Esophagus muscularis mucosa (tissue), 4 donors: Measurements from ENCODE around the gene ISY1. TPM values are rescaled to one million over a fixed set of nuclear protein-coding genes. Genes with fewer than 3 reads are reported as not detected.
"Not testable (repeated sequence)": the region's sequence is repeated elsewhere in the genome, so short reads cannot be mapped to it uniquely, and the experiment has no call there.

ENCODE experiments used
- DNase-seq: peaks from one replicate; pipeline ENCODE4 v3.0.0-alpha.2; 2017; ENCODE audit errors: extremely low spot score
- H3K27ac ChIP-seq, 4 donors: fragments of 200-600 bp; sonication (generic); replicated peaks in 1 of 4; 1 replicate in 3 of 4; 2 replicates in 1 of 4; pipeline ENCODE4 v1.5.1; 2016 to 2019; ENCODE audit warnings: mild to moderate bottlenecking in 1 of 4
- H3K27me3 ChIP-seq, 4 donors: fragments of 200-600 bp; sonication (generic); one replicate each; pipeline versions ENCODE4 v1.5.1 to v1.6.0; 2016 to 2019
- H3K36me3 ChIP-seq, 4 donors: fragments of 200-600 bp; sonication (generic); one replicate each; pipeline ENCODE4 v1.5.1; 2016 to 2019
- H3K4me1 ChIP-seq, 4 donors: fragments of 200-600 bp; sonication (generic); one replicate each; pipeline ENCODE4 v1.5.1; 2016 to 2019
- H3K4me3 ChIP-seq, 4 donors: fragments of 200-600 bp; sonication (generic); 1 replicate in 2 of 4; 2 replicates in 2 of 4; pipeline ENCODE4 v1.5.1; 2016 to 2019; ENCODE audit warnings: mild to moderate bottlenecking in 4 of 4, moderate library complexity in 1 of 4
- H3K9me3 ChIP-seq, 4 donors: fragments of 200-600 bp; sonication (generic); 1 replicate in 3 of 4; 2 replicates in 1 of 4; pipeline ENCODE4 v1.5.1; 2016 to 2019
- CTCF ChIP-seq, 3 experiments: fragments of 200-600 bp in 2 of 3; fragments of 450-650 bp in 1 of 3; sonication (generic) in 2 of 3; IDR thresholded peaks; one replicate each; pipeline ENCODE4 v1.5.1; 2017 to 2019; ENCODE audit warnings: antibody characterized with exemption in 3 of 3, mild to moderate bottlenecking in 2 of 3, moderate library complexity in 1 of 3
- EP300 ChIP-seq: sonication (generic); formaldehyde crosslinking; IDR thresholded peaks from one replicate; pipeline ENCODE4 v1.6.1; 2017; ENCODE audit warnings: antibody characterized with exemption
- POLR2A ChIP-seq: fragments of 450-650 bp; IDR thresholded peaks from one replicate; pipeline ENCODE4 v1.6.1; 2017; ENCODE audit warnings: antibody characterized with exemption, moderate library complexity, mild to moderate bottlenecking, low read depth
- POLR2AphosphoS5 ChIP-seq, 2 donors: sonication (generic); formaldehyde crosslinking; IDR thresholded peaks; one replicate each; pipeline ENCODE4 v1.6.1; 2017; ENCODE audit warnings: antibody characterized with exemption in 2 of 2
- WGBS: methylation state at CpG from one replicate; pipeline ENCODE4 v1.1.5; 2018; 5-methylcytosine and 5-hydroxymethylcytosine counted together
- intact Hi-C: fragments of 100-400 bp; cut with DNase I; formaldehyde crosslinking; loops from one replicate; pipeline ENCODE4 v1.15.1; 2023
- total RNA-seq, 4 donors: library from RNA; depleted of rRNA; stranded (reverse); fragments of >200 nt; gene quantifications; one replicate each; pipeline versions ENCODE4 v1.1.0 to v1.2.1, GENCODE V29; 2016

The ISY1 gene
- total RNA-seq, 4 donors from 2014 or later: 15.4 to 26.7 (median 18.4) TPM

GRCh38 chr3:129187857-129188256 is 27.0 kb upstream of the ISY1 start:
- peaks cover 12 to 23% (median 18%) of the 10 kb centered on the region in 4 donors for H3K4me1 ChIP-seq
- H3K27me3 ChIP-seq: no peaks in the 10 kb centered on the region
- no peaks in the 10 kb centered on the region for H3K9me3 ChIP-seq
- 76% methylated on average over 1 of the region's 1 CpG for WGBS
- intact Hi-C loops: no loop called here
- peak overlapping the region in 1 of 4 donors; percentile 8 for H3K27ac ChIP-seq
- H3K4me3 ChIP-seq: no peak overlapping the region
- DNase-seq: no peak
- peaks cover 0 to 4% (median 0%) of the 10 kb centered on the region in 4 donors for H3K36me3 ChIP-seq
- no peak for TF ChIP-seq CTCF (IDR thresholded peaks at IDR 0.05)
- TF ChIP-seq POLR2AphosphoS5 (IDR thresholded peaks at IDR 0.05): no peak
- TF ChIP-seq EP300: no peak
- TF ChIP-seq POLR2A: no peak

- 85% methylated on average over 3 of the region's 3 CpGs for WGBS
- Histone ChIP-seq H3K4me1 (peaks cover 19 to 39% (median 34%) of the 10 kb centered on the region in 4 donors), H3K27me3 (no peaks in the 10 kb centered on the region), H3K27ac (no peak overlapping the region), H3K9me3 (no peaks in the 10 kb centered on the region), H3K4me3 (no peak overlapping the region), H3K36me3 (peaks cover 0 to 10% (median 0%) of the 10 kb centered on the region in 4 donors)
- DNase-seq: no peak
- TF ChIP-seq EP300: no peak
- no peak for TF ChIP-seq POLR2AphosphoS5 (IDR thresholded peaks at IDR 0.05)
- no peak for TF ChIP-seq CTCF (IDR thresholded peaks at IDR 0.05)
- no peak for TF ChIP-seq POLR2A
- intact Hi-C loops: no loop called here
Measured at GRCh38 chr3:129185783-129186182, 24.9 kb upstream of the ISY1 start.

GRCh38 chr3:129184784-129185542 is 24.1 kb upstream of the ISY1 start:
- DNase-seq, H3K9me3 ChIP-seq, H3K27me3 ChIP-seq: not testable (repeated sequence)
- Histone ChIP-seq H3K4me1 (peaks cover 26 to 47% (median 42%) of the 10 kb centered on the region in 4 donors), H3K4me3 (peak overlapping the region; percentile 89 to 99 (median 94)), H3K36me3 (peaks cover 0 to 10% (median 0%) of the 10 kb centered on the region in 4 donors), H3K27ac (peak overlapping the region; percentile 99 to 100 (median 100))
- 84% methylated on average over 20 of the region's 20 CpGs for WGBS
- intact Hi-C loops: loop anchor here (5.0 kb wide), 1 partner anchor 62 kb away; the partner anchor contains the start of gene COPG1

GRCh38 chr3:129184396-129184657 is 23.5 kb upstream of the ISY1 start:
- 5% methylated on average over 5 of the region's 5 CpGs for WGBS
- intact Hi-C loops: loop anchor here (5.0 kb wide), 1 partner anchor 63 kb away; the partner anchor contains the start of gene COPG1
- H3K4me1 ChIP-seq: peaks cover 32 to 53% (median 49%) of the 10 kb centered on the region in 4 donors
- peaks cover 0 to 10% (median 0%) of the 10 kb centered on the region in 4 donors for H3K36me3 ChIP-seq
- TF ChIP-seq CTCF (IDR thresholded peaks at IDR 0.05): no peak
- no peak for TF ChIP-seq POLR2A
- no peak for TF ChIP-seq POLR2AphosphoS5 (IDR thresholded peaks at IDR 0.05)
- no peak for TF ChIP-seq EP300
- H3K27me3 ChIP-seq: no peaks in the 10 kb centered on the region
- no peaks in the 10 kb centered on the region for H3K9me3 ChIP-seq
- H3K27ac ChIP-seq: peak overlapping the region; percentile 99 to 100 (median 100)
- no peak for DNase-seq
- peak overlapping the region; percentile 89 to 99 (median 94) for H3K4me3 ChIP-seq

GRCh38 chr3:129183569-129184395 is 22.9 kb upstream of the ISY1 start, which contains the start of gene CNBP:
TSS of gene CNBP (minus strand) at chr3:129183896. CDS start at chr3:129171757, 12,139 bp downstream.
- H3K4me3 ChIP-seq: peak within 1 kb of the TSS; percentile 89 to 99 (median 94)
- peaks cover 0 to 15% (median 3%) of the 10 kb centered on the region in 4 donors for H3K36me3 ChIP-seq
- H3K9me3 ChIP-seq: no peaks in the 10 kb centered on the region
- intact Hi-C loops: loop anchor here (5.0 kb wide), 1 partner anchor 64 kb away; the partner anchor contains the start of gene COPG1
- no peaks in the 10 kb centered on the region for H3K27me3 ChIP-seq
- peak; percentile 97 for DNase-seq
- WGBS: 3% methylated on average over 4 of the region's 83 CpGs
- H3K27ac ChIP-seq: peak within 1 kb of the TSS; percentile 99 to 100 (median 100)
- TF ChIP-seq EP300 (no peak), CTCF (IDR thresholded peaks at IDR 0.05) (no peak), POLR2A (peak; percentile 98), POLR2AphosphoS5 (IDR thresholded peaks at IDR 0.05) (peak; percentile 99 to 100)
- peaks cover 38 to 59% (median 54%) of the 10 kb centered on the region in 4 donors for H3K4me1 ChIP-seq
